GM12878 (cell line): ENCODE results near the gene TMED7. TPM values are rescaled to one million over a fixed set of nuclear protein-coding genes. Genes with fewer than 3 reads are reported as not detected.

Experiments used
- ATAC-seq: fragments of 200-7000 bp; cut with Tn5 transposase; 3 replicates; pipeline ENCODE4 v1.9.1; 2020; ENCODE audit warnings: mild to moderate bottlenecking, moderate library complexity
- BruUV-seq: library from RNA; stranded (reverse); fragments of 400-500 nt; replicated peaks from 2 replicates; lab custom pipeline; 2021; lab: Mats Ljungman, UMichigan
- CTCF ChIA-PET: fragments of 300-600 bp; sonication (Branson Sonifier 250); formaldehyde crosslinking; extraction: SDS; loops from one replicate; lab custom pipeline; 2021; ENCODE audit warnings: inconsistent platforms; lab: Yijun Ruan, JAX
- POLR2A ChIA-PET: fragments of 350-600 bp; formaldehyde crosslinking; extraction: SDS; loops from one replicate; lab custom pipeline; 2021; ENCODE audit warnings: inconsistent platforms; lab: Charles Lee
- RAD21 ChIA-PET: fragments of 300-600 bp; sonication (Branson Sonifier 250); formaldehyde crosslinking; loops from one replicate; lab custom pipeline; 2023; ENCODE audit warnings: antibody characterized with exemption; ENCODE audit not compliant: unreplicated experiment; lab: Charles Lee
- SMC1A ChIA-PET: fragments of 300-600 bp; sonication (Branson Sonifier 250); formaldehyde crosslinking; loops from one replicate; lab custom pipeline; 2023; ENCODE audit not compliant: unreplicated experiment, uncharacterized antibody; lab: Charles Lee
- DNase-seq: peaks from one replicate; pipeline ENCODE4 v3.0.0-alpha.2; 2011; ENCODE audit warnings: low read depth, low spot score
- FAIRE-seq: peaks from 3 replicates; lab custom pipeline; 2011; peaks lifted over from hg19 to GRCh38; lab: Jason Lieb, UNC
- H2AFZ ChIP-seq: 2 replicates; pipeline ENCODE4 v1.6.0; 2011; ENCODE audit warnings: low read depth, low read length, control low read depth; ENCODE audit not compliant: control insufficient read depth
- H3K27ac ChIP-seq: 2 replicates; pipeline ENCODE4 v1.5.1; 2011; ENCODE audit warnings: control low read depth; ENCODE audit not compliant: control insufficient read depth, insufficient read depth
- H3K27me3 ChIP-seq, 2 experiments: replicated peaks in 1 of 2; 2 replicates each; pipeline versions ENCODE4 v1.6.0 to v1.6.1; 2011; ENCODE audit warnings: low read length in 1 of 2; ENCODE audit not compliant: control insufficient read depth in 2 of 2, insufficient read depth in 2 of 2
- H3K36me3 ChIP-seq, 2 experiments: 2 replicates each; pipeline ENCODE4 v1.5.1; 2011; ENCODE audit warnings: low read length in 1 of 2; ENCODE audit not compliant: control insufficient read depth in 2 of 2, insufficient read depth in 2 of 2
- H3K4me1 ChIP-seq: 2 replicates; pipeline ENCODE4 v1.6.1; 2011; ENCODE audit warnings: mild to moderate bottlenecking, low read length, moderate library complexity, mixed read lengths; ENCODE audit not compliant: control insufficient read depth, insufficient read depth
- H3K4me2 ChIP-seq: 2 replicates; pipeline ENCODE4 v1.6.0; 2011; ENCODE audit warnings: control low read depth; ENCODE audit not compliant: control insufficient read depth, insufficient read depth
- H3K4me3 ChIP-seq: fragments of 200-600 bp; sonication (generic); 2 replicates; pipeline ENCODE4 v1.5.1; 2016
- H3K79me2 ChIP-seq: 2 replicates; pipeline ENCODE4 v1.6.0; 2011; ENCODE audit warnings: low read length; ENCODE audit not compliant: control insufficient read depth, insufficient read depth
- H3K9ac ChIP-seq: 2 replicates; pipeline ENCODE4 v1.8.0; 2011; ENCODE audit warnings: low read length, control low read depth, mixed read lengths; ENCODE audit not compliant: control insufficient read depth, insufficient read depth
- H3K9me3 ChIP-seq: replicated peaks from 3 replicates; pipeline ENCODE4 v1.5.1; 2011; ENCODE audit warnings: mild to moderate bottlenecking, low read length; ENCODE audit not compliant: control insufficient read depth, insufficient read depth
- H4K20me1 ChIP-seq: 2 replicates; pipeline ENCODE4 v1.6.0; 2011; ENCODE audit not compliant: control insufficient read depth, insufficient read depth
- BCL11A ChIP-seq: IDR thresholded peaks from 2 replicates; pipeline ENCODE4 v1.6.1; 2011; ENCODE audit warnings: low read depth, low read length
- DPF2 ChIP-seq: fragments of 450-650 bp; IDR thresholded peaks from 2 replicates; pipeline ENCODE4 v1.6.1; 2017; ENCODE audit warnings: mild to moderate bottlenecking
- EP300 ChIP-seq, 2 experiments: fragments of 150-350 bp in 1 of 2; IDR thresholded peaks; 2 replicates each; pipeline ENCODE4 v1.6.1; 2011 to 2012; ENCODE audit warnings: low read depth in 2 of 2, low read length in 2 of 2, borderline replicate concordance in 1 of 2, improper control_type of control experiment in 1 of 2, inconsistent platforms in 1 of 2; ENCODE audit not compliant: control insufficient read depth in 1 of 2
- IKZF2 ChIP-seq, 2 experiments: fragments of 450-650 bp; IDR thresholded peaks; 2 replicates each; pipeline ENCODE4 v1.6.1; 2017; ENCODE audit warnings: mild to moderate bottlenecking in 2 of 2, moderate library complexity in 2 of 2
- MTA2 ChIP-seq: fragments of 450-650 bp; IDR thresholded peaks from 2 replicates; pipeline ENCODE4 v1.6.1; 2016; ENCODE audit warnings: low read depth, mild to moderate bottlenecking, moderate library complexity
- NR2C2 ChIP-seq: IDR thresholded peaks from 2 replicates; pipeline ENCODE4 v1.6.1; 2011; ENCODE audit warnings: borderline replicate concordance, low read depth; ENCODE audit not compliant: control insufficient read depth, insufficient read length
- NR2F1 ChIP-seq: fragments of 450-650 bp; conservative IDR thresholded peaks from 2 replicates; pipeline ENCODE4 v1.6.1; 2017; ENCODE audit warnings: mild to moderate bottlenecking
- POLR2AphosphoS2 ChIP-seq: IDR thresholded peaks from 2 replicates; pipeline ENCODE4 v1.6.1; 2011; ENCODE audit warnings: low read depth, mild to moderate bottlenecking, low read length, improper control_type of control experiment, moderate library complexity
- RUNX3 ChIP-seq: IDR thresholded peaks from 2 replicates; pipeline ENCODE4 v1.6.1; 2012; ENCODE audit warnings: low read length, inconsistent platforms
- ZBED1 ChIP-seq: IDR thresholded peaks from 2 replicates; pipeline ENCODE4 v1.6.1; 2016; ENCODE audit warnings: borderline replicate concordance
- ZNF217 ChIP-seq: fragments of 450-650 bp; IDR thresholded peaks from 2 replicates; pipeline ENCODE4 v1.6.1; 2017; ENCODE audit warnings: antibody characterized with exemption, mild to moderate bottlenecking
- ZNF274 ChIP-seq: IDR thresholded peaks from one replicate; pipeline ENCODE4 v1.8.0; 2011; ENCODE audit not compliant: insufficient read length, insufficient read depth
- WGBS: methylation state at CpG from one replicate; pipeline ENCODE4 v1.1.6; 2016; ENCODE audit warnings: low lambda C conversion rate; ENCODE audit not compliant: insufficient replicate concordance, insufficient coverage; ENCODE audit errors: missing lambda C conversion rate; 5-methylcytosine and 5-hydroxymethylcytosine counted together
- in situ Hi-C: fragments of 300-500 bp; cut with MboI; formaldehyde crosslinking; loops from 9 replicates; pipeline ENCODE4 v1.14.3; 2018; ENCODE audit warnings: mixed read lengths
- intact Hi-C: fragments of 100-400 bp; cut with micrococcal nuclease; formaldehyde crosslinking; loops from one replicate; pipeline ENCODE4 v1.14.2; 2022; ENCODE audit not compliant: unreplicated experiment
- polyA plus RNA-seq, 11 experiments: library from polyadenylated mRNA; depleted of rRNA in 4 of 11; unstranded in 6 of 11; stranded (reverse) in 5 of 11; fragments of >200 nt; fragmentation: Nextera tagmentation in 4 of 11; fragmentation: Illumina TruSeq in 1 of 11; extraction: Ambion mirVana in 4 of 11; extraction: Trizol in 1 of 11; gene quantifications; 1 replicate in 1 of 11; 2 replicates in 10 of 11; pipeline versions ENCODE4 v1.2.1 to v1.2.3, GENCODE V29; 2011 to 2016; ENCODE audit warnings: inconsistent platforms in 2 of 11, missing spikeins in 2 of 11, low read depth in 1 of 11
- total RNA-seq, 4 experiments: library from RNA; depleted of rRNA in 3 of 4; stranded (reverse); fragments of >200 nt in 3 of 4; fragmentation: Illumina TruSeq in 1 of 4; extraction: Trizol in 1 of 4; gene quantifications; 2 replicates each; pipeline versions ENCODE4 v1.2.1 to v1.2.3, GENCODE V29; 2013 to 2021
- TF ChIP-seq, protein P1 (sequence below): IDR thresholded peaks from 2 replicates; pipeline ENCODE4 v1.6.1; 2011; ENCODE audit warnings: mild to moderate bottlenecking, low read depth, low read length, moderate library complexity; ENCODE audit not compliant: insufficient replicate concordance
- TF ChIP-seq, protein P2 (sequence below): fragments of 450-650 bp; IDR thresholded peaks from 2 replicates; pipeline ENCODE4 v1.6.1; 2017; ENCODE audit warnings: low read depth, mild to moderate bottlenecking, moderate library complexity
- TF ChIP-seq, protein P3 (sequence below): IDR thresholded peaks from 2 replicates; pipeline ENCODE4 v1.6.1; 2012; ENCODE audit warnings: improper control_type of control experiment, low read depth, low read length; ENCODE audit not compliant: insufficient replicate concordance

The TMED7 gene
- total and polyA plus RNA-seq, 10 of the 15 experiments (the other 5 are each of a cell fraction or from before 2014, with no cell fraction given) = 8.0 to 37.3 (median 25.2) TPM

DNA sequence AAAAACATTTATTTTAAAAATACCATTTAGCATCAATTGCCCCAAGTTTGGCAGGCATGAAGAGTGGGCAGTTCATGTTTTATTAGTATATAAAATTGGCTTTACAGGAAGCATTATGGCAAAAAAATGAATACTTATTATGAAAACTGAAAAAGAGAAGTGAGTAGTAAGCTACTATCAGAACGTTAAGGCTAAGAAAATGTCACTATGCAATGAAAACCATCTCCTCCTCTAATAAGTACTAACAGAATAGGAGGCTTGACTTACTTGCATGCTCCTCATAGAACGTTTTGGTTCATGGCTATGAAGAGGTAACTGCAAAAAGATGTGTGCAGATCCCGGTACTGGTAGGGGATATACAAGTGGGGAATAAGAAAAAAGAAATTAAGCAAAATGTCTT, 47.2 kb downstream of the TMED7 start:
- Histone ChIP-seq H3K9ac (no peak overlapping the region), H3K4me3 (0 out of 2 replicates have a peak overlapping the region, but pooled peaks have one; percentile 30), H3K36me3 (0 out of 4 replicates have a peak, but pooled peaks cover 0 to 4% of the 10 kb centered on the region in 2 experiments), H4K20me1 (no peaks in the 10 kb centered on the region), H3K4me1 (peaks cover 47% of the 10 kb centered on the region), H3K4me2 (peak overlapping the region; percentile 46; the same call in 1 of the 2 replicates), H3K27me3 (no peaks in the 10 kb centered on the region), H3K79me2 (peaks cover 5% of the 10 kb centered on the region), H3K9me3 (peaks cover 10% of the 10 kb centered on the region; the same call in 2 of the 3 replicates), H3K27ac (peak overlapping the region; percentile 85), H2AFZ (no peak overlapping the region)
- CTCF ChIA-PET = interaction anchor here (1.1 to 5.5 kb wide), 5 partner anchors 34 to 317 kb away, joined by 3 to 58 read pairs (median 3); partner anchors contain the start of gene FEM1C
- WGBS = 0% methylated on average over 3 of the region's 3 CpGs
- RAD21 ChIA-PET = interaction anchor here (0.7 to 7.7 kb wide), 12 partner anchors 9 to 498 kb away, joined by 3 to 66 read pairs (median 4); partner anchors contain the start of gene FEM1C
- peak; percentile 77 for FAIRE-seq
- POLR2A ChIA-PET = interaction anchor here (0.6 to 2.0 kb wide), 7 partner anchors 23 to 47 kb away, joined by 3 to 9 read pairs (median 4); no protein-coding TSS in a partner anchor
- SMC1A ChIA-PET = interaction anchor here (0.7 to 11.4 kb wide), 6 partner anchors 28 to 780 kb away, joined by 3 to 156 read pairs (median 10); partner anchors contain the start of gene FEM1C
- peak; percentile 81 for ATAC-seq
- BruUV-seq = no TSS peak
- in situ Hi-C loops (loop anchor here (25.0 kb wide), 1 partner anchor 1141 kb away; no protein-coding TSS in a partner anchor), intact Hi-C loops (no loop called here)
- DNase-seq = no peak
- TF ChIP-seq NR2C2 (no peak), DPF2 (0 out of 2 replicates have a peak, but pooled peaks have one; percentile 16), ZNF217 (0 out of 2 replicates have a peak, but pooled peaks have one; percentile 7), RUNX3 (peak; percentile 41; the same call in 1 of the 2 replicates), MTA2 (peak; percentile 39; the same call in 1 of the 2 replicates), NR2F1 (no peak), BCL11A (peak; percentile 40; the same call in 1 of the 2 replicates), EP300 (IDR thresholded peaks at IDR 0.05; ENCODE audit: borderline replicate concordance in 1 of 2, control insufficient read depth in 1 of 2, low read depth in 2 of 2, low read length in 2 of 2) (peak in 1 of 2 experiments; percentile 42; a peak in 1 of 4 replicates), ZNF274 (no peak), ZBED1 (no peak), IKZF2 (IDR thresholded peaks at IDR 0.05) (peak in 1 of 2 experiments; percentile 33; a peak in 1 of 4 replicates), POLR2AphosphoS2 (no peak)
- TF ChIP-seq, protein P1, sequence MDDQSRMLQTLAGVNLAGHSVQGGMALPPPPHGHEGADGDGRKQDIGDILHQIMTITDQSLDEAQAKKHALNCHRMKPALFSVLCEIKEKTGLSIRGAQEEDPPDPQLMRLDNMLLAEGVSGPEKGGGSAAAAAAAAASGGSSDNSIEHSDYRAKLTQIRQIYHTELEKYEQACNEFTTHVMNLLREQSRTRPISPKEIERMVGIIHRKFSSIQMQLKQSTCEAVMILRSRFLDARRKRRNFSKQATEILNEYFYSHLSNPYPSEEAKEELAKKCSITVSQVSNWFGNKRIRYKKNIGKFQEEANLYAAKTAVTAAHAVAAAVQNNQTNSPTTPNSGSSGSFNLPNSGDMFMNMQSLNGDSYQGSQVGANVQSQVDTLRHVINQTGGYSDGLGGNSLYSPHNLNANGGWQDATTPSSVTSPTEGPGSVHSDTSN = no peak
- TF ChIP-seq, protein P2, sequence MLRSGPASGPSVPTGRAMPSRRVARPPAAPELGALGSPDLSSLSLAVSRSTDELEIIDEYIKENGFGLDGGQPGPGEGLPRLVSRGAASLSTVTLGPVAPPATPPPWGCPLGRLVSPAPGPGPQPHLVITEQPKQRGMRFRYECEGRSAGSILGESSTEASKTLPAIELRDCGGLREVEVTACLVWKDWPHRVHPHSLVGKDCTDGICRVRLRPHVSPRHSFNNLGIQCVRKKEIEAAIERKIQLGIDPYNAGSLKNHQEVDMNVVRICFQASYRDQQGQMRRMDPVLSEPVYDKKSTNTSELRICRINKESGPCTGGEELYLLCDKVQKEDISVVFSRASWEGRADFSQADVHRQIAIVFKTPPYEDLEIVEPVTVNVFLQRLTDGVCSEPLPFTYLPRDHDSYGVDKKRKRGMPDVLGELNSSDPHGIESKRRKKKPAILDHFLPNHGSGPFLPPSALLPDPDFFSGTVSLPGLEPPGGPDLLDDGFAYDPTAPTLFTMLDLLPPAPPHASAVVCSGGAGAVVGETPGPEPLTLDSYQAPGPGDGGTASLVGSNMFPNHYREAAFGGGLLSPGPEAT = peak; percentile 29; the same call in 1 of the 2 replicates
- TF ChIP-seq, protein P3, sequence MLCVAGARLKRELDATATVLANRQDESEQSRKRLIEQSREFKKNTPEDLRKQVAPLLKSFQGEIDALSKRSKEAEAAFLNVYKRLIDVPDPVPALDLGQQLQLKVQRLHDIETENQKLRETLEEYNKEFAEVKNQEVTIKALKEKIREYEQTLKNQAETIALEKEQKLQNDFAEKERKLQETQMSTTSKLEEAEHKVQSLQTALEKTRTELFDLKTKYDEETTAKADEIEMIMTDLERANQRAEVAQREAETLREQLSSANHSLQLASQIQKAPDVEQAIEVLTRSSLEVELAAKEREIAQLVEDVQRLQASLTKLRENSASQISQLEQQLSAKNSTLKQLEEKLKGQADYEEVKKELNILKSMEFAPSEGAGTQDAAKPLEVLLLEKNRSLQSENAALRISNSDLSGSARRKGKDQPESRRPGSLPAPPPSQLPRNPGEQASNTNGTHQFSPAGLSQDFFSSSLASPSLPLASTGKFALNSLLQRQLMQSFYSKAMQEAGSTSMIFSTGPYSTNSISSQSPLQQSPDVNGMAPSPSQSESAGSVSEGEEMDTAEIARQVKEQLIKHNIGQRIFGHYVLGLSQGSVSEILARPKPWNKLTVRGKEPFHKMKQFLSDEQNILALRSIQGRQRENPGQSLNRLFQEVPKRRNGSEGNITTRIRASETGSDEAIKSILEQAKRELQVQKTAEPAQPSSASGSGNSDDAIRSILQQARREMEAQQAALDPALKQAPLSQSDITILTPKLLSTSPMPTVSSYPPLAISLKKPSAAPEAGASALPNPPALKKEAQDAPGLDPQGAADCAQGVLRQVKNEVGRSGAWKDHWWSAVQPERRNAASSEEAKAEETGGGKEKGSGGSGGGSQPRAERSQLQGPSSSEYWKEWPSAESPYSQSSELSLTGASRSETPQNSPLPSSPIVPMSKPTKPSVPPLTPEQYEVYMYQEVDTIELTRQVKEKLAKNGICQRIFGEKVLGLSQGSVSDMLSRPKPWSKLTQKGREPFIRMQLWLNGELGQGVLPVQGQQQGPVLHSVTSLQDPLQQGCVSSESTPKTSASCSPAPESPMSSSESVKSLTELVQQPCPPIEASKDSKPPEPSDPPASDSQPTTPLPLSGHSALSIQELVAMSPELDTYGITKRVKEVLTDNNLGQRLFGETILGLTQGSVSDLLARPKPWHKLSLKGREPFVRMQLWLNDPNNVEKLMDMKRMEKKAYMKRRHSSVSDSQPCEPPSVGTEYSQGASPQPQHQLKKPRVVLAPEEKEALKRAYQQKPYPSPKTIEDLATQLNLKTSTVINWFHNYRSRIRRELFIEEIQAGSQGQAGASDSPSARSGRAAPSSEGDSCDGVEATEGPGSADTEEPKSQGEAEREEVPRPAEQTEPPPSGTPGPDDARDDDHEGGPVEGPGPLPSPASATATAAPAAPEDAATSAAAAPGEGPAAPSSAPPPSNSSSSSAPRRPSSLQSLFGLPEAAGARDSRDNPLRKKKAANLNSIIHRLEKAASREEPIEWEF = peak; percentile 69
